ENCODE data around the gene E2F4.

Gene E2F4, protein sequence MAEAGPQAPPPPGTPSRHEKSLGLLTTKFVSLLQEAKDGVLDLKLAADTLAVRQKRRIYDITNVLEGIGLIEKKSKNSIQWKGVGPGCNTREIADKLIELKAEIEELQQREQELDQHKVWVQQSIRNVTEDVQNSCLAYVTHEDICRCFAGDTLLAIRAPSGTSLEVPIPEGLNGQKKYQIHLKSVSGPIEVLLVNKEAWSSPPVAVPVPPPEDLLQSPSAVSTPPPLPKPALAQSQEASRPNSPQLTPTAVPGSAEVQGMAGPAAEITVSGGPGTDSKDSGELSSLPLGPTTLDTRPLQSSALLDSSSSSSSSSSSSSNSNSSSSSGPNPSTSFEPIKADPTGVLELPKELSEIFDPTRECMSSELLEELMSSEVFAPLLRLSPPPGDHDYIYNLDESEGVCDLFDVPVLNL

DNA sequence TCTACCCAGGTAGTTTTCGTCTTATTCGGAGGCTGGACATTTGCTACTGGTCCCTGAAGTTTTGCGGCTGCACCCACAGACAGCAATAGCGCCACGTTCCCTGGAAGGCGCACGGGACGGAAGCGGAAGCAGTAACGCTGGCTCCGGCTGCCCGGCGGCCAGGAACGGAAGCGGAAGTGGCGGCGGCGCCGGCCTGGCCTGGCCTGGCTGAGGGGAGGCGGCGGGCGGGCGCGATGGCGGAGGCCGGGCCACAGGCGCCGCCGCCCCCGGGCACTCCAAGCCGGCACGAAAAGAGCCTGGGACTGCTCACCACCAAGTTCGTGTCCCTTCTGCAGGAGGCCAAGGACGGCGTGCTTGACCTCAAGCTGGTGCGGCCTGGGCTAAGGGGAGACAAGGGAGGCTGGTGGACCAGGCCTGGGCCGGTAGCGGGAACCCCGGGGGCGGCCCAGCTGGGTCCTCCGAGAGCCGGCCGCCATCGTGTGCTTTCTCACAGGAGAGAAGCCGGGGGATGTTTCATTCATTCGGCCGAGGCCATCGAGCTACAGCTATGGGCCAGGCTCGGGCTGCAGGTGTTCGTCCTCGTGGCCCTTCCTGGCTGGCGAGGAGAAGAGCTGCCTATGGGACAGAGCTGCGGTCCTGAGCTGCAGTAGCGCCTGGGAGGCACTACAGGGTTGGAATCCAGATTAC, at the start of gene E2F4:
Gene E2F4, plus strand, starts transcription at position 161 of the 687 bp plus-strand sequence. Its CDS starts 73 bp downstream, at position 234.
- DNase-seq, result peak; percentile 83 to 89

DNA sequence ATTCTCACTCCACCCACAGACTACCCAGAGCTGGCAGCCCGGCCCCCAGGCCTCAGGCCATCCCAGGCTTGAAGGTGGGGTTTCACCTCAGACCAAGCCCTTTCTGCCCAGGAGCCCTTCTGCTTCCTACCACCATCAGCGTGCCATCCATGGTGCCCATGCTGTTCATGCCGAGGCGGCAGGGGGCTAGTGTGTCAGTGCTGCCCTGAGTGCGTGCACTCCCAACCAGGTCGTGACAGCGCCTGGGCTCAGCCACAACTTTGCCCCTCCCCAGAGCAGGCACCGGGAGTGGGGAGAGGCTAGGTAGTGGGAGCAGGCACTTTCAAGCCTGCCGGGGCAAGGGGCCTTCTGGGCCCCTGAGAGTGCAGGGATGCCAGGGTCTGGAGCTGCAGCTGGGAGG, 49.6 kb upstream of the E2F4 start:
- DNase-seq, result no peak

DNA sequence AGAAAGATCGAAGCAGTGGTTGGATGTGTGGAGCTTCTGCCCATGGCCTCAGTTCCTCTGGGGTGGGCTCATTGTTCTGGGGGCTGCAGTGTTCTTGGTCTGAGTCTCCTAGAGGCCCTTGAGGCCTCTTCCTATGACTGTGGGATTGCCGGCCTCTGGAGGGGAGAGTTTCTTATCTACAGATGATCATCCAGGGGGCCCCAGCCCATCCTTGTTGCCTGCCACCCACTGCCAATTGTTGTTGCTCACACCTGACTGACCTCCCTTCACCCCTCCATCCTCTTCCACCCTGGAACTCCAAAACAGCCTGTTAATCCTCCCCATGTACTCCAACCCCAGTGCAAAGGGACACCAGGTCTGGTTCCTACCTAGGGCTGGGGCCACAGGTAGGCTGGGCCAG, 47.0 kb upstream of the E2F4 start:
- no peak for DNase-seq

DNA sequence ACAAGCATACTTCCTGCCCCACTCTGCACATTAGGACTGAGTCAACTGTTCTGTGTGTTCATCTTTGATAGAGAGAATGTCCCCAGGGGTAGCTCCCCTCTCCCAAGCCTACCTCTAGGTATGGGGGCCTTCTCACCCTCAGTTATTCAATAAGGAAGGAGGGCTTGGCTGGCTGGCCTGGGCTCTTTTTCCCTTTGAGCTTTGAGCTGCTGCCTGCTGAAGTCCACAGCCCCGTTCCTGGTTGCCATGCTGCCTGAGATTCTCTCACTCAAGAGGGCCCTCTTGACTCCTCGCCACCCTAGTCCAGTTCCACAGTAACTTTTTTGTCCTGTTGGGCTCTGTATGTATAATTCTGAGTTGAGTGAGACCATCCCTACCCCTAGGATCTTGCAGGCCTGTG, 46.2 kb upstream of the E2F4 start:
- no peak for DNase-seq

DNA sequence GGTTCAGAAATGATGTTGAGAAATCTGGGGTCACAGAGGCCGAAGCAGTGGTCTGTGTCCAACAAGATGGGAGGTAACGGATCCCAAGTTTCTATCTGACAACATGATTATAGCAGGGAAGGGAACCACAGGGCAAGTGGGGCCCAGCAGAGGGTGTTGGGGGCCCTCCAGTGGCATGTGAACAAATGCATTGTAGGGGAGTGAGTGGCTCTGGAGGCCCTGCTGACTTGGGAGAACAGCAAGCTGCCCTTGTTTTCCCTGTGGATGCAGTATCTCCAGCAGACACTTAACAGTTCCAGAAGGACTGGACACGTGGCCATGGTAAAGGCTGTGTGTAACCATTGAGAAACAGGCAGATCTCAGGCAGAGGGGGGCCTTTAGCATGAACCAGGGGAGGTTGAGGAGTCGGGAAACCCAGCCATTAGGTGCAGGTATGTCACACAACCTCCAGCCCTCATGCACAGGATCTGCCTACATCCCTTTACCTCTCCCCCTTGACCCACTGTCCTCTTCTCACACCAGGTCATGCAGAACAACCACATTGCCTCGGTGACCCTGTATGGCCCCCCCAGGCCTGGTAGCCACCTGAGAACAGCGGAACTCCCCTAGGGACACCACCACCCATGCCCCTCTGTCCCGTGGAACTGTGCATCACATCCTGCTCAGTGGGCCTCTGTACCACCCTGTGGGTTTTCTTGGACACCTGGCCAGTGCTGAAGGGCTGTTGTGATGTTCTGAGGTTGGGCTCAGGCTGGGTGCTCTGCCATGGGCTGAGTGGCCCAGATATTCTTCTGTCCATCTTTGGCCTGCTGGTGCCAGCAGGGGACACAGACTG, 45.2 kb upstream of the E2F4 start:
- no peak for DNase-seq

DNA sequence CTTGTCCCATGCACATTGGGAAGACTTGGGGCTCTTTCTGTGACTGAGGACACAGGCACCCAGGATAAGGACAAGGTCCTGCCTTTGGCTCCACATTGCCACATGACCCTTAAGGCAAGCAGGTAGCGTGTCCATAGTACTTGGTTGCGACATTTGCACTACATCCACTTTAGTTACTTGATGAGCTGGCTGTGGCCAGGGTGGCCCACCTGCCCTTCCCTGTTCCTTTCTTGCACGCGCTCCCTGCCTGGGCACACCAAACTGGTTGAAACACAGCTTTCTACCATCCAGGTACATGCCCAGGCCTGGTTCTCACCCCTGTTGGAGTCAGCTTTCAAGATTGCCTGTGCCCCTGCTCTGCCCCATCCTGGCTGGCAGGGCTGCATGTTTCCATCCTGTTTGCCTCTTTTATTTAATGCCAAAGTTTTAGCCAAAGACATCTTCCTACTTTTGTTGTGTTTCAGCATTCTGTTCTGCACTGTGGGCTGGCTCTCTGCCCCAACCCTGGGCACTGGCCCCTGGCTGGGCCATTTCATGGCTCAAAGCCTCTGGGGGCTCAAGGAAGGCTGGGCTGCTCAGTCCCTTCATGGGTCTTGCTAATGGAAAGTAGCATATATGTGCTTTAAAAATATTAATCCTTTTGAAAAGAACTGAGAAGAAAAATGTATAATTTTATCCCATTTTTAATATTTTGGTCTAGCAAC, 44.4 kb upstream of the E2F4 start:
- DNase-seq, result no peak

DNA sequence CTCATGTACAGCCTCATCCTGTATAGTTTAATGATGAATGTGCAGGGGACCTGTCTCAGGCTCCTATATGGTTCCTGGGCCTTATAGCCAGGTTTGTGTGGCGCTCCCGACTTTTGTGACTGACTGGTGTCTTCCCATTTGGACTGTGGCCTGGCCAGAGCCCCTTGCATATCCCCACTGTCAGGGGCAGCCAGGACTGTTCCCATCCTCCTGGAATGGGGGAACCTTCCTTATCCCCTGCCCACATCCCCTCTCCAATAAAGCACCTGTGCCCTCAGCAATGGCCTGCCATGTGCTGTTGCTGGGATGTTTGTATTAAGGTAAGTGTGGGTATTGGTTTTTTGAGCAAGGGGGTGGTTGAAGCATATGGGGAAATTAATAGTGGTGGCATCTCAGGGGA, 43.7 kb upstream of the E2F4 start:
- no peak for DNase-seq

DNA sequence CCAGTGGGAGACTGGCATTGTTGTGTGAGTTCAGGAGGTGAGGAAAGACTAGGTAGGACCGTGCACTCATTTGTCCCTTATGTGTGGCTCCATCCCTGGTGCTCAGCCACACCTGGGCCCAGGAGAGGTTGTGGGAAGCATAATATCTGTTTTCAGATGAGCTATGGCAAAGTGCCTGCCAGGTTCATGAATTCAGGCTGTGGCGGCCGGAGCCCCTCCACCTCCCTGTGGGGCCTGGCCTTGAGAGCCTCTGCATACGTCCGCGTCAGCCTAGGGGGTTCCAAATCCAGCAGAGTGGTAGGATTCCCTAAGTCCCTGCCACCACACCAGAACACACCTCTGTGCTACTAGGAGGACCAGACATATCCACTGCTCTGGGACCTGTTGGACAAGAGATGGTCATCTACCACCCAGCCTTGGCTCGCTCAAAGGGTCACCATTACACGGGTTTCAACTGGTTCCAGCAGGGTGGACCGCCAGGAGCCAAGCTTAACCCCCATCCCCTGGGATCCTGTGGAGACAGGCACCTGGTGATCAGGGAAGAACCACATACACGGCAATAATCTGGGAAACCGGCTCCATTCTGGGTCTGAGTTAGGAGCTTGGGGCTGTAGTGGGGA, 43.2 kb upstream of the E2F4 start:
- DNase-seq, result no peak

DNA sequence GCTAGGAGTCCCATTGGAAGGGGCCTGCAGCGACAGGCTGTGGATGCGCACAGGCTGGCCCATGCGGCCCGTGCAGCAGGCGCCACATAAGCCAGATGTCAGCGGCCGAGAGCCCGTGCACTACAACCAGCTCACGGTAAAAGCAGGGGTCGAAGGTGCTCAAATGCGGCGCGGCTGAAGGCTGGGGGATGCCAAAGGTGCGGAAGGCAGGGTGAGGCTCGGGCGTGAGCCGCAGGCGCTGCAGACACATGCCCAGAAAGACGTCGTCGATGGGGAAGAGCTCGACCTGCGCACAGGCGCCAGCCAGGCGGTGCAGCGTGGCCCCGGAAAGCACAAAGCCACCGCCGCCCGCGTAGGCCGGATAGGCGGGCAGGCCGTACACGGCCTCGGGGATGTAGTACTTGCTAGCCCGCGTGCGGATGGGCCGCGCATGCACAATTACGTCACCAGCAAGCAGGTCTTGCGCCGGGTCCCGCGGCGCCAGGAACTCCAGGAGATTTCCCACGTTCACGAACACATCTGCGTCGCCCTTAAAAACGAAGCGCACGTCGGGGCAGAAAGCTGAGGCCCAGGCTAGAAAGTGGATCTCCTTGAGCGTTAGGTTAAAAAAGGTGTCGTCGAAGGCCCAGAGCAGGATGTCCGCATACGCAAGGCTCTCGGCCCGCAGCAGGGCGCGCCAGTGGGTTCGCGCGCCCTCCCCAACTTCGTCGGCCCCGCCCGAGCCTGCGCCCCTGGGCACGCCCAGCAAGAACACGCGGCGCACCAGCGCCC, 42.5 kb upstream of the E2F4 start:
- DNase-seq, result no peak

DNA sequence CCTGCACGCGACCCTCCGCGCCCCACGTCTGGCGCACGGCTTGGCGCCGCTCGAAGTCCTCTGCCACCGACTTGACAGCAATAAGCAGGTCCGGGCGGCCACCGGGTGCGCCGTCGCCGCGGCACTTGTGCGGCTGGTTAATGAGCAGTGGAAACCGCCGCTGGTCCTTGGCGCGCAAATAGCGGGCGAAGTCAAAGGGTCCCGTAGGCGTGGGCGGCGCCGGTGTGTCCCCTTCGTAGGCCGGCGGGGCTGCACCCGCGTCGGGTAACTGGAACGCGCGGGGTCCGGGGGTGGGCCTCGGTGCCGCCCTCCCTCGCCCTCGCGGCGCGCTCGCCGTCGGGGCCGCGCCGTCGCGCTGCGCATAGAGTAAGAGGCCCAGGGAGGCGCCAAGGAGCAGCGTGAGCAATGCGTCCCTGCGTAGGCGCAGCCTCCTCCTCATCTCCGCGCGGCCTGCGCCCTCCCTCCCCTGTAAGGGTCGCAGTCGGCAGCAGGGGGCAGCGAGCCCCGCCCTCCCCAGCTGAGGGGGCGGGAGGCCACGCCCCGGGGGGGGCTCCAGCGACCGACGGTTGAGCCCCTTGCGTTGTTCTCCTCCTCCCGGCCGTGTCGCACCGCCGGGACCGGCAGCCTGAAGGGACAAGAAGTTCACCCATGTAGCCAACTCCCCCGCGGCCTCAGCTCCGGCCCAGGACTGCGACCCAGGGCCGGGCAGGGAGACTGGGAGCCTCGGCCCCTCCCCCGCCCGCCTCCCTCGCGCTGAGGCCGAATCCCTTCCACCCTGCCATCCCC, 41.7 kb upstream of the E2F4 start:
- DNase-seq, result peak; percentile 44 to 69

DNA sequence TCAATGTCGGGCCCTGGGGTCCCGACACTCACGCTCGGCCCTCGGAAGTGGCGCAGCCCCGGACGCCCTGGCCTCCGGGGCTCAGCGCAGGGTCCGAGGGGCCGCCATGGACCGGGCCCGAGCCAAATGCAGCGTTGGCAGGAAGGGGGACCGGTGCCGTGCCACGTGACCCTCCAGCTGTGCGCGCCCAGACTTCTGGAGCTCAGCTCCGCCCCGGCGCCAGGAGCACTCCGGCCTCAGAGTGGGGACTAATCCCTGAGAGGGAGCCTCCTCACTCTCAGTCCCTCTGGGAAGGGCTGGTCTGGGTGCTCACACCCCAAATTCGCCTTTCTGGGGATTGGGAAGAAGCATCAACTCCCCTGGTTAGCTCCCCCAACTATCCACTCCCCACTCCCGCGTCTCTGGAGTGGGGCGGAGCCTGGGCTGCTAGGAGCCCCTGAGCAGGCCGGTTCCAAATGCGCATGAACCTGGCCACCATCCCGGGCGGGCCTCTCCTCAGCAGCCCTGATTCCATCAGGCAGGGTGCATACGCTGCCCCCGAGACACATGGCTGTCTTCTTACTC, 41.0 kb upstream of the E2F4 start, which contains the start of gene B3GNT9:
Gene B3GNT9, minus strand, starts transcription at position 166 of the 564 bp plus-strand sequence. CDS start 513 bp downstream, outside the sequence.
- DNase-seq, result peak; percentile 76 to 85

DNA sequence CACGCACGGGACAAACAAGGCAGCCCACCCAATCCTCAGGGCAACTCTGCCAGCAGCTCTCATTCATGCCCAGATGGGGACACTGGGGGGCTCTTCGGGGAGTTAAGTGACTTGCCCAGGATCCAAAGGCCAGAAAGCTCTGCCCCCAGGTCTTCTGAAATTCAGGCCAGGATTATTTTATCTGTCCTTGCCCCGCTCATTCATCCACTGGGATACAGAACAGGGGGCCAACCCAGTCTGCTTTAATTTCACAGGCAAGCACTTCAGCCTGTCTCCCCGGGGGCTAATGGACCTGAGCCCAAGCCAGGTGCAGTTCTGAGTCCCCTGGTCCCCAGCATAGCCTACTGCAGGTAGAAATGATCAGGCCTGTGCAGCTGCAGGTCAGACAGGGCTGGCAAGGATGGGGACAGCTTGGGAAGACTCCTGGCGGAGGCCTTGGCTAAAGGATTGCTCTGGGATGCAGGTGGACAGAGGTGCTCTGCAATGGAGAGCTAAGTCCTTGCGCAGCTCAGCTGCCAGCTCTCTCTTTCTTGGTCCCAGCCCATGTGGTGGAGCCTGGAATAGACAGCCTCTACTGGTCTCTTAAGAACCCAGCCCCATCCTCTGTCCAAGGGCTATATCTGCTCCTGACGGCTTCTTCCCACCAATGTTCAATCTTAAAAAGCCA, 40.4 kb upstream of the E2F4 start:
- DNase-seq, result no peak

DNA sequence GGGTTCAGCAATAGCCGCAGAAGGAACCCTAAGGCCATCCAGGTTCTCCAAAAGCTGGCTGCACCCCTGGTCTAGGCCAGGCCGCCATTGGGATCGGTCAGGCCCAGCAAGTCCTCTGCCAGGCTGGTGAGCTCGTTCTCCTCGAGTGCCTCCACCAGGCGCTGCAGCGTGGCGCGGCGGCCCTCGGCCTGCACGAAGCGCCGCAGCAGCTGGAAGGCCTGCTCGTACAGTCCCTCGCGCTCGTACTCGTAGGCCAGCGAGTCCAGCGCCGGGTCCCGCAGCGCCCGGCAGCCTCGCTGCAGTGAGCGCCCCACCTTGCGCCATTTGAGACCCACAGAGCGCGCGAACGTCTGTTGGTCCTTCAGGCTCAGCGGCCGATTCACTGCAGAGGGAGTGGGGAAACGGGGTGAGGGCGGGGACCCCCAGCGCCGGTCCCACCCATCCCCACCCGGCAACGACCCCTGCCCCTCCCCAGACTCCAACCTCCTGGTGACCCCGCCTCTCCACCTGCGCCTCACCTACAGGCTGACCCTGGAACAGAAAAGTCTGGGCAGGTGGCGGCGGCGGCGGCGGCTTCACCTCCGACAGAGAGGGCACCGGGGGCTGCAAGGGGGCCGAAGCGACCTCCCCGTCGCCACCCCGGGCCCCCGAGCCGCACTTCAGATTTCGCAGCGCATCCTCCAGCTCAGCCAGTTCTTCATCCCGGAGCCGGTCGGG, 37.2 kb upstream of the E2F4 start:
- DNase-seq, result peak in 1 of 2 experiments; percentile 37

DNA sequence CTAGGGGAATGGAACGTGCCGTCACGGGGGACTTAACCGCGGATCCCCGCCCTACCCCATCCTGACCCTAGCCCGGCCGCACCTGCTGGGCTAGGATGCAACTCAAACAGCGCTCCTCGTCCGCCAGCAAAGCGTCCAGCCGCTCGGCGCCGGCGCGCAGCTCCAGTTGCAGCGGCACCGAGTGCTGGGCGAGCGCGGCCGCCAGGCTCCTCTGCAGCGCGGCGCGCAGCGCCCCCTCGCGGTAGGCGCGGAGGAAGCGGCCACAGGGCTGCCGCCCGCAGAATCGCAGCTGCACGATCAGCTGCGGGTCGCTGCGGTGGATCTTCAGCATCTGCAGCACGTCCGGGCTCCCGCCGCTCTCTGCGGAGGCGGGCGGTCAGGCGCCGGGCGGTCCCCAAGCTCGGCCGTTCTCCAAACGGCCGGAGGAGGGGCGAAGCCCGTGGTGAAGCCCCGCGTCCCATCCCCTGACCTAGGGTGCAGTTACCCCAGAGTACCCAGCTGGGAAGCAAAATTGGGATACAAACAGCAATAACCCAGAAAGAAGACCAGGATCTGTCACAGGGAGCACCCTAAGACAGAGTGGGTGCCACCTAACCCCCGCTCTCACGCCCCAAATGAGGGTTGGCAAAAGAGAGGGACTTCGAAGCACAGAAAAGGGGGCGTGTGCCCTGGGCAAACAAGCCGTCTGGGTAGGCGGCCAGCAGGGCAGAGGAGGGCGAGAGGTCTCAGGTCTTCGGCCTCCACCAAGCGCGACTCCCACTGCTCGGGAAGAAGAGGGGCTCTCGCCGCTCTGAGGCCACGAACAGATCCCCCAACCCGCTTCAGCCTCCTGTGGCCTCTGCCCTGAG, 36.4 kb upstream of the E2F4 start:
- DNase-seq, result peak; percentile 55 to 84

DNA sequence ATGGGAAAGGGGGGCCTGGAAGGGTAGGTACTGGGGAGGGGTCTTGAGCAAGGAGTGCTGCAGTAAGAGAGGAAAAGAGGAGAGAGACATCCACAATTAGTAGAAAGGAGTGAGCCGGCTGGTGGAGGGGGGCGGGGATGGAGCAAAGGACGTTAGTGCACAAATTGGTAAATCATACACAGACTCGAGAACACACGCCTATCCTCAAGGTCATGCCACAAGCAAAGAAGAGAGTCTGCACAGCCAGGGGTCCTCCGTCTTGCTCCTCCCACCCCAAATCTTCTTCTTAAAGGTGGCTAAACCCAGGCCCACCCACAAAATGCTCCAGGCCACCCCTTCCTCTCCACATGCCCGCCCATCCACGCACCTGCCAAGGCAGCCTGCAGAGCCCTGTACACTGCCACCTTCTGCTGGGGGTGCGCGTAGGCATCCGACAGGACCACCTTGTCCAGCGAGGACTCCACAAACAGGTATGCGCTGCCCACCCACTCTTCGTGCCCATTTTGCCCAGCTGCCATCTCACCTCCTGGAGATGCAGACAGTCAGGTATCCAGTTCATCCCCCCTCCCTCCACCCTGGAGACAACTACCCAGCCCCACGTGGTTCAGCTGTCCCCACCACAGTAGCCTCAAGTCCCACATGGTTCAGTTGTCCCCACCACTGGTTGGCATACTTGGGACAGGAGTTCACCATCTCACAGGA, 35.7 kb upstream of the E2F4 start:
- DNase-seq, result no peak

DNA sequence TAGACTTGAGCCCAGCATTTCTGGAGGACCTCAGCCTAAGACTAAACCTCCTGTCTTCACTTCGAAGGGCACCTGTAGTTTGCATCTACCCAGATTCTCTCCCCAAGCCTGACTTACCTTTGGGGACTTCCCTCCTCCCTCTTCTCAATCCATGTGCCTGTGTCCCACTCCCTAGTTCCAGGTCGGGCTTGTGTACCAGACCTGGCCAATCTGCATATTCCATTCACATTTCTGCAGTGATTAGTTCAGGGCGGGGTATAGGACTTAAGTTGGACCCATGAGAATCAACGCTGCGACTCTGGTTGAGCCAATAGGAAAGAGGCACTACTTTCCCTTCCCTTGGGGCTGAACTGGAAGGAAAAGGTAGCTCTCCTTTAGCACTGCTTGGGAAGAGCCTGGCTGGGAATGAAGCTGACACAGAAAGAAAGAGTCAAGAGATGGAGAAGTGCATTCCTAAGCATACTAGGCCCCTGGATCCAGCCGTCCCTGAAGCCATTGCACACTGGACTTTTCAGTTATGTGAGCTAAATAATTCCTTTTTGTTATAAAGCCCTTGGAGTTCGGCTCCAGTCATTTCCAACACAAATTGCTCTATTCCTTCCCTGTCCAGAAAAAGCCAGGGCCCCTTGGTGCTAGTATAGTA, 34.7 kb upstream of the E2F4 start:
- no peak for DNase-seq

Data from NCI-H524 (cell line).